Upper lobe of left lung (tissue), 6 donors: ENCODE data around the gene ECI1. TPM values are rescaled to one million over a fixed set of nuclear protein-coding genes. Genes with fewer than 3 reads are reported as not detected.

Experiments used
- ATAC-seq, 2 donors: fragments of 200-7000 bp; cut with Tn5 transposase; one replicate each; pipeline ENCODE4 v1.9.1; 2022; ENCODE audit warnings: mild to moderate bottlenecking in 2 of 2, moderate library complexity in 2 of 2; ENCODE audit not compliant: low FRiP score in 2 of 2
- DNase-seq, 2 donors: peaks; one replicate each; pipeline ENCODE4 v3.0.0-alpha.2; 2019 to 2020
- H3K27ac ChIP-seq, 4 donors: fragments of 200-600 bp; sonication (generic); one replicate each; pipeline ENCODE4 v1.5.1; 2016 to 2019
- H3K27me3 ChIP-seq, 4 donors: fragments of 200-600 bp; sonication (generic); one replicate each; pipeline ENCODE4 v1.5.1; 2017 to 2019
- H3K36me3 ChIP-seq, 4 donors: fragments of 200-600 bp; sonication (generic); one replicate each; pipeline ENCODE4 v1.5.1; 2016 to 2019
- H3K4me1 ChIP-seq, 4 donors: fragments of 200-600 bp; sonication (generic); one replicate each; pipeline ENCODE4 v1.5.1; 2018 to 2019
- H3K4me3 ChIP-seq, 4 donors: fragments of 200-600 bp; sonication (generic); one replicate each; pipeline ENCODE4 v1.5.1; 2017 to 2019; ENCODE audit warnings: mild to moderate bottlenecking in 2 of 4, moderate library complexity in 1 of 4
- H3K9me3 ChIP-seq, 4 donors: fragments of 200-600 bp; sonication (generic); one replicate each; pipeline ENCODE4 v1.5.1; 2018 to 2019
- CTCF ChIP-seq, 6 experiments: fragments of 450-650 bp in 4 of 6; fragments of 200-600 bp in 2 of 6; sonication (generic) in 2 of 6; IDR thresholded peaks; one replicate each; pipeline ENCODE4 v1.5.1; 2016 to 2019; ENCODE audit warnings: antibody characterized with exemption in 6 of 6
- EP300 ChIP-seq, 4 donors: sonication (generic); formaldehyde crosslinking; IDR thresholded peaks; one replicate each; pipeline ENCODE4 v1.5.1; 2017; ENCODE audit warnings: antibody characterized with exemption in 4 of 4, control low read depth in 2 of 4
- POLR2A ChIP-seq, 4 donors: fragments of 450-650 bp; IDR thresholded peaks; one replicate each; pipeline ENCODE4 v1.5.1; 2016 to 2017; ENCODE audit warnings: antibody characterized with exemption in 4 of 4, mild to moderate bottlenecking in 2 of 4
- POLR2AphosphoS5 ChIP-seq, 2 donors: sonication (generic); formaldehyde crosslinking; IDR thresholded peaks; one replicate each; pipeline ENCODE4 v1.5.1; 2017; ENCODE audit warnings: antibody characterized with exemption in 2 of 2
- WGBS, 2 donors: methylation state at CpG; one replicate each; pipeline ENCODE4 v1.1.5; 2017 to 2018; 5-methylcytosine and 5-hydroxymethylcytosine counted together
- total RNA-seq, 6 donors: library from RNA; depleted of rRNA in 4 of 6; stranded (reverse); fragments of >200 nt in 4 of 6; gene quantifications; one replicate each; pipeline versions ENCODE4 v1.1.0 to v1.2.1, GENCODE V29; 2016 to 2021
- donor health status: DM: no; HTN: no; CAD: no; lungs with moderate emphysema.
- donor health status: DM: no; HTN: yes; CAD: no; lungs with severe emphysema.

Gene ECI1
- total RNA-seq, 6 donors from 2014 or later = 48.1 to 75.5 (median 68.2) TPM

GRCh38 chr16:2223221-2223941, 28.0 kb downstream of the ECI1 start, which contains the start of gene E4F1:
E4F1 (plus strand) TSS chr16:2223591; CDS start chr16:2223614, 23 bp downstream.
- H3K4me1 ChIP-seq = peaks cover 18 to 38% (median 21%) of the 10 kb centered on the region in 4 donors
- DNase-seq = peak; percentile 99 to 100
- no peaks in the 10 kb centered on the region for H3K27me3 ChIP-seq
- WGBS, 2 donors = 0 to 1% methylated on average over 6 to 33 of the region's 82 CpGs
- peak; percentile 100 for ATAC-seq
- H3K9me3 ChIP-seq = no peaks in the 10 kb centered on the region
- peak within 1 kb of the TSS; percentile 75 to 96 (median 90) for H3K27ac ChIP-seq
- peak within 1 kb of the TSS; percentile 33 to 100 (median 80) for H3K4me3 ChIP-seq
- peak; percentile 98 for TF ChIP-seq POLR2AphosphoS5 (IDR thresholded peaks at IDR 0.05)
- peak in 1 of 4 donors; percentile 70 for TF ChIP-seq EP300 (IDR thresholded peaks at IDR 0.05)
- TF ChIP-seq POLR2A (IDR thresholded peaks at IDR 0.05) = peak in 3 of 4 donors; percentile 73 to 96 (median 76)
- TF ChIP-seq CTCF (IDR thresholded peaks at IDR 0.05) = peak in 3 of 6 experiments; percentile 3 to 39 (median 32)
- H3K36me3 ChIP-seq = peaks cover 0 to 12% (median 3%) of the 10 kb centered on the region in 4 donors

- no peak overlapping the region for H3K4me3 ChIP-seq
- ATAC-seq (no peak), DNase-seq (no peak)
- no peaks in the 10 kb centered on the region for H3K9me3 ChIP-seq
- H3K4me1 ChIP-seq = peaks cover 31 to 37% (median 34%) of the 10 kb centered on the region in 4 donors
- peaks cover 0 to 8% (median 0%) of the 10 kb centered on the region in 4 donors for H3K36me3 ChIP-seq
- no peaks in the 10 kb centered on the region for H3K27me3 ChIP-seq
- H3K27ac ChIP-seq = no peak overlapping the region
- TF ChIP-seq CTCF (IDR thresholded peaks at IDR 0.05) (no peak), POLR2A (IDR thresholded peaks at IDR 0.05) (no peak), EP300 (IDR thresholded peaks at IDR 0.05) (no peak), POLR2AphosphoS5 (IDR thresholded peaks at IDR 0.05) (no peak)
- WGBS, 2 donors = 95 to 100% methylated on average over 4 of the region's 4 CpGs
These were observed 35.1 kb downstream of the ECI1 start for GRCh38 chr16:2216330-2216729.

GRCh38 chr16:2214719-2214968, 36.7 kb downstream of the ECI1 start, which contains the start of gene PGP:
PGP (minus strand) TSS chr16:2214840; CDS start chr16:2214777, 63 bp downstream.
- peak; percentile 95 to 96 for ATAC-seq
- WGBS, 2 donors = 0% methylated on average over 19 of the region's 48 CpGs; no CpG with 5 or more reads in 1 of the 2 donors

GRCh38 chr16:2213817-2214718, 37.3 kb downstream of the ECI1 start:
- 4 to 7% methylated on average over 8 to 9 of the region's 98 CpGs for WGBS, 2 donors
- Histone ChIP-seq H3K27ac (peak overlapping the region; percentile 76 to 88 (median 87)), H3K27me3 (no peaks in the 10 kb centered on the region), H3K36me3 (peaks cover 0 to 19% (median 8%) of the 10 kb centered on the region in 4 donors), H3K9me3 (no peaks in the 10 kb centered on the region), H3K4me3 (peak overlapping the region; percentile 92 to 97 (median 96)), H3K4me1 (peaks cover 31 to 37% (median 34%) of the 10 kb centered on the region in 4 donors)
- TF ChIP-seq POLR2AphosphoS5 (IDR thresholded peaks at IDR 0.05) (no peak), CTCF (IDR thresholded peaks at IDR 0.05) (peak in 1 of 6 experiments; percentile 42)
- ATAC-seq (no peak), DNase-seq (peak in 1 of 2 donors; percentile 90)

More at GRCh38 chr16:2214719-2214968, 36.7 kb downstream of the ECI1 start, which contains the start of gene PGP:
- Histone ChIP-seq H3K27me3 (no peaks in the 10 kb centered on the region), H3K27ac (peak within 1 kb of the TSS; percentile 87 to 93 (median 90)), H3K4me3 (peak within 1 kb of the TSS; percentile 92 to 97 (median 96)), H3K9me3 (no peaks in the 10 kb centered on the region), H3K36me3 (peaks cover 0 to 13% (median 2%) of the 10 kb centered on the region in 4 donors), H3K4me1 (peaks cover 31 to 37% (median 34%) of the 10 kb centered on the region in 4 donors)
- no peak for DNase-seq
- no peak for TF ChIP-seq POLR2AphosphoS5 (IDR thresholded peaks at IDR 0.05)
- peak in 2 of 6 experiments; percentile 22 to 47 for TF ChIP-seq CTCF (IDR thresholded peaks at IDR 0.05)
